HCT116 (cell line): ENCODE data around the gene PBX1. TPM values are rescaled to one million over a fixed set of nuclear protein-coding genes. Genes with fewer than 3 reads are reported as not detected.

Experiments used
- ATAC-seq: fragments of 200-7000 bp; cut with Tn5 transposase; 2 replicates; pipeline ENCODE4 v1.9.1; 2020; ENCODE audit warnings: mild to moderate bottlenecking, moderate library complexity
- BruUV-seq: library from RNA; stranded (reverse); fragments of 400-500 nt; replicated peaks from 2 replicates; lab custom pipeline; 2021; lab: Mats Ljungman, UMichigan
- CTCF ChIA-PET: fragments of 300-600 bp; sonication (Branson Sonifier 250); formaldehyde crosslinking; loops from one replicate; lab custom pipeline; 2021; ENCODE audit warnings: antibody characterized with exemption; lab: Charles Lee
- POLR2A ChIA-PET: fragments of 300-600, 350-600 bp; sonication (Branson Sonifier 250); formaldehyde crosslinking; loops from one replicate; lab custom pipeline; 2021; ENCODE audit warnings: antibody characterized with exemption; lab: Charles Lee
- RAD21 ChIA-PET, 2 experiments: fragments of 300-600 bp; sonication (Branson Sonifier 250); formaldehyde crosslinking; loops; one replicate each; lab custom pipeline; 2023; ENCODE audit warnings: low total read pairs in 2 of 2; ENCODE audit not compliant: uncharacterized antibody in 2 of 2, unreplicated experiment in 2 of 2, low non-redundant PET in 1 of 2; lab: Charles Lee
- DNase-seq: peaks from one replicate; pipeline ENCODE4 v3.0.0-alpha.2; 2010; ENCODE audit warnings: low read depth, low spot score
- H2AFZ ChIP-seq: fragments of 200-600 bp; shearing (Covaris generic), sonication (generic); 2 replicates; pipeline ENCODE4 v1.6.1; 2017; ENCODE audit warnings: low read depth, mixed run types, mixed read lengths, antibody characterized with exemption, low read length; ENCODE audit not compliant: poor library complexity, severe bottlenecking
- H3K27ac ChIP-seq: 2 replicates; pipeline ENCODE4 v1.5.1; 2012; ENCODE audit warnings: low read depth, low read length
- H3K27me3 ChIP-seq: fragments of 200-600 bp; sonication (generic); 2 replicates; pipeline ENCODE4 v1.6.1; 2016; ENCODE audit warnings: mixed run types, low read length, mixed read lengths; ENCODE audit not compliant: insufficient read depth
- H3K36me3 ChIP-seq, 2 experiments: fragments of 200-500 bp in 1 of 2; fragments of 200-600 bp in 1 of 2; sonication (Bioruptor generic) in 1 of 2; sonication (generic) in 1 of 2; 2 replicates each; pipeline versions ENCODE4 v1.5.1 to v1.6.1; 2014 to 2016; ENCODE audit warnings: low read length in 2 of 2, inconsistent platforms in 1 of 2, mixed read lengths in 1 of 2, mixed run types in 1 of 2; ENCODE audit not compliant: insufficient read depth in 2 of 2, control insufficient read depth in 1 of 2
- H3K4me1 ChIP-seq, 2 experiments: fragments of 200-600 bp in 1 of 2; sonication (generic) in 1 of 2; 2 replicates each; pipeline versions ENCODE4 v1.5.1 to v1.6.1; 2012 to 2017; ENCODE audit warnings: low read length in 2 of 2, inconsistent platforms in 1 of 2, mild to moderate bottlenecking in 1 of 2, mixed read lengths in 1 of 2, mixed run types in 1 of 2, moderate library complexity in 1 of 2; ENCODE audit not compliant: insufficient read depth in 2 of 2, control insufficient read depth in 1 of 2
- H3K4me2 ChIP-seq: fragments of 200-600 bp; sonication (generic); 2 replicates; pipeline ENCODE4 v1.6.1; 2017; ENCODE audit warnings: mixed run types, low read length, mixed read lengths
- H3K4me3 ChIP-seq, 2 experiments: fragments of 200-600 bp in 1 of 2; sonication (generic) in 1 of 2; replicated peaks in 1 of 2; 2 replicates each; pipeline ENCODE4 v1.5.1; 2011 to 2016; ENCODE audit warnings: low read length in 2 of 2, control low read depth in 1 of 2, low read depth in 1 of 2, mild to moderate bottlenecking in 1 of 2, mixed read lengths in 1 of 2, mixed run types in 1 of 2
- H3K79me2 ChIP-seq: fragments of 200-600 bp; sonication (generic); 2 replicates; pipeline ENCODE4 v1.6.1; 2017; ENCODE audit warnings: mild to moderate bottlenecking, mixed run types, low read length, moderate library complexity, mixed read lengths; ENCODE audit not compliant: insufficient read depth
- H3K9ac ChIP-seq: fragments of 200-600 bp; sonication (generic); 2 replicates; pipeline ENCODE4 v1.6.1; 2016; ENCODE audit warnings: low read length, mixed read lengths
- H3K9me2 ChIP-seq: fragments of 200-600 bp; sonication (generic), shearing (Covaris generic); 2 replicates; pipeline ENCODE4 v1.6.1; 2017; ENCODE audit warnings: mixed run types, mild to moderate bottlenecking, moderate library complexity; ENCODE audit not compliant: insufficient read depth
- H3K9me3 ChIP-seq, 2 experiments: fragments of 200-500 bp in 1 of 2; fragments of 200-600 bp in 1 of 2; sonication (Bioruptor generic) in 1 of 2; sonication (generic) in 1 of 2; 2 replicates each; pipeline ENCODE4 v1.6.1; 2014 to 2017; ENCODE audit warnings: low read length in 2 of 2, mixed read lengths in 2 of 2, inconsistent platforms in 1 of 2, low read depth in 1 of 2, mild to moderate bottlenecking in 1 of 2, mixed run types in 1 of 2, moderate library complexity in 1 of 2; ENCODE audit not compliant: control insufficient read depth in 1 of 2, insufficient read depth in 1 of 2
- H4K20me1 ChIP-seq: fragments of 200-600 bp; sonication (generic), shearing (Covaris generic); 2 replicates; pipeline ENCODE4 v1.6.1; 2017; ENCODE audit warnings: mixed run types, mild to moderate bottlenecking, moderate library complexity; ENCODE audit not compliant: insufficient read depth
- CBX3 ChIP-seq: IDR thresholded peaks from 2 replicates; pipeline ENCODE4 v1.6.1; 2012; ENCODE audit warnings: low read depth
- CEBPB ChIP-seq: IDR thresholded peaks from 2 replicates; pipeline ENCODE4 v1.6.1; 2012; ENCODE audit warnings: low read depth
- ELF1 ChIP-seq: IDR thresholded peaks from 2 replicates; pipeline ENCODE4 v1.6.1; 2012; ENCODE audit warnings: low read depth, borderline replicate concordance
- EZH2 ChIP-seq: fragments of 200-600 bp; sonication (generic); IDR thresholded peaks from 2 replicates; pipeline ENCODE4 v1.6.1; 2017; ENCODE audit warnings: antibody characterized with exemption, mixed run types
- FOSL1 ChIP-seq: IDR thresholded peaks from 2 replicates; pipeline ENCODE4 v1.6.1; 2012; ENCODE audit warnings: low read depth
- JUND ChIP-seq: IDR thresholded peaks from 2 replicates; pipeline ENCODE4 v1.6.1; 2012
- POLR2A ChIP-seq: IDR thresholded peaks from 2 replicates; pipeline ENCODE4 v1.7.0; 2011; ENCODE audit warnings: borderline replicate concordance; ENCODE audit not compliant: insufficient read depth, insufficient read length; ENCODE audit errors: extremely low read depth
- POLR2AphosphoS5 ChIP-seq: IDR thresholded peaks from 2 replicates; pipeline ENCODE4 v1.6.1; 2011; ENCODE audit warnings: mild to moderate bottlenecking, low read depth, low read length, moderate library complexity
- RAD21 ChIP-seq: IDR thresholded peaks from 2 replicates; pipeline ENCODE4 v1.6.1; 2012; ENCODE audit warnings: low read depth, mild to moderate bottlenecking
- REST ChIP-seq: IDR thresholded peaks from 2 replicates; pipeline ENCODE4 v1.6.1; 2012; ENCODE audit warnings: low read depth
- SRF ChIP-seq: IDR thresholded peaks from 2 replicates; pipeline ENCODE4 v1.6.1; 2012; ENCODE audit warnings: low read depth
- TCF7L2 ChIP-seq: IDR thresholded peaks from 2 replicates; pipeline ENCODE4 v1.7.0; 2011; ENCODE audit warnings: borderline replicate concordance, inconsistent platforms; ENCODE audit not compliant: insufficient read depth, insufficient read length; ENCODE audit errors: extremely low read depth
- YY1 ChIP-seq: IDR thresholded peaks from 2 replicates; pipeline ENCODE4 v1.6.1; 2011; ENCODE audit warnings: low read length, low read depth, moderate library complexity, mild to moderate bottlenecking; ENCODE audit not compliant: insufficient replicate concordance; ENCODE audit errors: extremely low read depth
- intact Hi-C: fragments of 100-400 bp; cut with micrococcal nuclease; formaldehyde crosslinking; loops from 2 replicates; pipeline ENCODE4 v1.10.0; 2022
- total RNA-seq: library from RNA; stranded (reverse); gene quantifications from one replicate; pipeline ENCODE4 v1.2.1, GENCODE V29; 2021; ENCODE audit not compliant: unreplicated experiment
- TF ChIP-seq, protein P1 (sequence below): IDR thresholded peaks from 2 replicates; pipeline ENCODE4 v1.6.1; 2012
- TF ChIP-seq, protein P2 (sequence below): IDR thresholded peaks from 2 replicates; pipeline ENCODE4 v1.6.1; 2012
- TF ChIP-seq, protein P3 (sequence below), 3 experiments: fragments of 200-600 bp in 1 of 3; sonication (generic) in 1 of 3; IDR thresholded peaks in 2 of 3; conservative IDR thresholded peaks in 1 of 3; 2 replicates each; pipeline ENCODE4 v1.5.1; 2012 to 2017; ENCODE audit warnings: low read depth in 2 of 3, low read length in 2 of 3, antibody characterized with exemption in 1 of 3, borderline replicate concordance in 1 of 3, control low read depth in 1 of 3, mild to moderate bottlenecking in 1 of 3, mixed read lengths in 1 of 3, mixed run types in 1 of 3, moderate library complexity in 1 of 3; ENCODE audit not compliant: insufficient read depth in 1 of 3

The PBX1 gene
- total RNA-seq, 1 experiment from 2014 or later = 29.6 TPM

DNA sequence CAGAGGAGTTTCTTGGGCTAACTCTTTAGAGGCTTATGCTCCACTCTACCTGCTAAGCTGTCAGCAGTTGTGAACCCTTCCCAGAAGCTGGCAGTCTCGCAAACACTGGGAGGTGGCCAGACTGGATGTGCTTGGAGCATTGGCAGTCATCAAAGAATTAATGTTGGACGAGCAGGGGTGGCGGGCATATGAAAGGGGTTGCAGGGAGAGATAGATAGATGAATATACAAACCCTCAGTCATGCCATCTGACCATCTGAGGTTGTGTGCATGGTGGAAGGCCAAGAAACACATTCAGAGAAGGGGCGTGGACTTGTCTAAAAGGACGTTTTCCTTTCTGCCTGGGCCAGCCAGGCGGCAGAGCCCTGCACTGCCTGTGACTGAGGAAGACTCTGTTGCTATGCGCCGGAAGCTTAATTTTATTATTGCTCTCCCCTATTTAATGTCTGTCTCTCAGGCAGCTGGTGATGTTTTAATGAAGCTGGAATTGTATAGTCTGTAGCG lies 164.4 kb downstream of the PBX1 start:
- Histone ChIP-seq H2AFZ (no peak overlapping the region), H3K27ac (no peak overlapping the region), H3K9me2 (0 out of 2 replicates have a peak, but pooled peaks cover 2% of the 10 kb centered on the region), H3K4me3 (no peak overlapping the region), H3K9ac (no peak overlapping the region), H3K27me3 (no peaks in the 10 kb centered on the region), H4K20me1 (0 out of 2 replicates have a peak, but pooled peaks cover 4% of the 10 kb centered on the region), H3K4me2 (no peak overlapping the region), H3K36me3 (no peaks in the 10 kb centered on the region), H3K9me3 (no peaks in the 10 kb centered on the region), H3K4me1 (0 out of 4 replicates have a peak, but pooled peaks cover 0 to 3% of the 10 kb centered on the region in 2 experiments), H3K79me2 (no peaks in the 10 kb centered on the region)
- no TSS peak for BruUV-seq
- ChIA-PET CTCF (no interaction called here), RAD21 (no interaction called here), POLR2A (no interaction called here)
- DNase-seq = no peak
- intact Hi-C loops = no loop called here
- no peak for ATAC-seq
- TF ChIP-seq EZH2 (no peak), TCF7L2 (no peak), POLR2AphosphoS5 (no peak), RAD21 (no peak), ELF1 (no peak)
- TF ChIP-seq, all 23 proteins: peak for 0

DNA sequence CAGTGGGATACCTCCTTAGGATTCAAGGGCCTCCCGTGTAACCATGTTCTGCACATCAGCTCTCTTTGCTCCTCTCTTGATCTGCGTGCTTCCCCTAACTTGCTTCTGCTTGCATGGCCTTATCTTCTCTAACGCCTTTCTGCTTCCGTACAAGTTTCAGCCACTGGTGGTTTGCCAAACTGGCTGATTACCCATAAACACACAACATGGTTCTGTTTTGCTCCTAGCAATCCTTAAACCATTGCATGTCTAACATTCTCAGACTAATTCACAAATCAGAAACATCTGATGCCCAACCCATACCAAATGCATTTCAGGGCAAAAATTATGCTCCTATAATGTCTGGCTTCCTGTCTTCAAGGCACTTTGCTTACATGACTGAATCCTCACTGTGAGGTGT lies 166.4 kb downstream of the PBX1 start:
- CTCF ChIA-PET = no interaction called here
- Histone ChIP-seq H3K4me3 (no peak overlapping the region), H3K36me3 (no peaks in the 10 kb centered on the region), H3K4me1 (peaks cover 0 to 6% of the 10 kb centered on the region in 2 experiments; a peak in 1 of 4 replicates), H3K79me2 (no peaks in the 10 kb centered on the region), H2AFZ (no peak overlapping the region), H3K9me3 (no peaks in the 10 kb centered on the region), H4K20me1 (0 out of 2 replicates have a peak, but pooled peaks cover 4% of the 10 kb centered on the region), H3K4me2 (no peak overlapping the region), H3K27ac (no peak overlapping the region), H3K9me2 (0 out of 2 replicates have a peak, but pooled peaks cover 2% of the 10 kb centered on the region), H3K27me3 (no peaks in the 10 kb centered on the region), H3K9ac (no peak overlapping the region)
- RAD21 ChIA-PET = no interaction called here
- intact Hi-C loops = no loop called here
- POLR2A ChIA-PET = no interaction called here
- DNase-seq (no peak), ATAC-seq (no peak)
- no TSS peak for BruUV-seq
- no peak for TF ChIP-seq POLR2A
- TF ChIP-seq FOSL1 = no peak
- no peak for TF ChIP-seq EZH2
- TF ChIP-seq YY1 = no peak
- no peak for TF ChIP-seq REST
- TF ChIP-seq, protein P1, sequence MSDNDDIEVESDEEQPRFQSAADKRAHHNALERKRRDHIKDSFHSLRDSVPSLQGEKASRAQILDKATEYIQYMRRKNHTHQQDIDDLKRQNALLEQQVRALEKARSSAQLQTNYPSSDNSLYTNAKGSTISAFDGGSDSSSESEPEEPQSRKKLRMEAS = no peak
- TF ChIP-seq CBX3 = no peak
- TF ChIP-seq, protein P2, sequence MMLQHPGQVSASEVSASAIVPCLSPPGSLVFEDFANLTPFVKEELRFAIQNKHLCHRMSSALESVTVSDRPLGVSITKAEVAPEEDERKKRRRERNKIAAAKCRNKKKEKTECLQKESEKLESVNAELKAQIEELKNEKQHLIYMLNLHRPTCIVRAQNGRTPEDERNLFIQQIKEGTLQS = no peak
- no peak for TF ChIP-seq JUND
- TF ChIP-seq SRF = no peak
- no peak for TF ChIP-seq CEBPB
- TF ChIP-seq, protein P3, sequence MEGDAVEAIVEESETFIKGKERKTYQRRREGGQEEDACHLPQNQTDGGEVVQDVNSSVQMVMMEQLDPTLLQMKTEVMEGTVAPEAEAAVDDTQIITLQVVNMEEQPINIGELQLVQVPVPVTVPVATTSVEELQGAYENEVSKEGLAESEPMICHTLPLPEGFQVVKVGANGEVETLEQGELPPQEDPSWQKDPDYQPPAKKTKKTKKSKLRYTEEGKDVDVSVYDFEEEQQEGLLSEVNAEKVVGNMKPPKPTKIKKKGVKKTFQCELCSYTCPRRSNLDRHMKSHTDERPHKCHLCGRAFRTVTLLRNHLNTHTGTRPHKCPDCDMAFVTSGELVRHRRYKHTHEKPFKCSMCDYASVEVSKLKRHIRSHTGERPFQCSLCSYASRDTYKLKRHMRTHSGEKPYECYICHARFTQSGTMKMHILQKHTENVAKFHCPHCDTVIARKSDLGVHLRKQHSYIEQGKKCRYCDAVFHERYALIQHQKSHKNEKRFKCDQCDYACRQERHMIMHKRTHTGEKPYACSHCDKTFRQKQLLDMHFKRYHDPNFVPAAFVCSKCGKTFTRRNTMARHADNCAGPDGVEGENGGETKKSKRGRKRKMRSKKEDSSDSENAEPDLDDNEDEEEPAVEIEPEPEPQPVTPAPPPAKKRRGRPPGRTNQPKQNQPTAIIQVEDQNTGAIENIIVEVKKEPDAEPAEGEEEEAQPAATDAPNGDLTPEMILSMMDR (IDR thresholded peaks at IDR 0.05 in 2 of 3, conservative IDR thresholded peaks at IDR 0.05 in 1 of 3; ENCODE audit: borderline replicate concordance in 1 of 3, insufficient read depth in 1 of 3, low read depth in 2 of 3, low read length in 2 of 3) = no peak
